Colonic mucosa (tissue), 4 donors: Measurements from ENCODE around the gene FAXC. TPM values are rescaled to one million over a fixed set of nuclear protein-coding genes. Genes with fewer than 3 reads are reported as not detected.

Experiments
- DNase-seq: peaks from one replicate; pipeline ENCODE4 v3.0.0-alpha.2; 2020
- H3K27ac ChIP-seq: fragments of 200-600 bp; one replicate; pipeline ENCODE4 v1.8.0; 2021
- H3K27me3 ChIP-seq: fragments of 200-600 bp; one replicate; pipeline ENCODE4 v1.8.0; 2021
- H3K36me3 ChIP-seq: fragments of 200-600 bp; one replicate; pipeline ENCODE4 v1.8.0; 2021
- H3K4me1 ChIP-seq: fragments of 200-600 bp; one replicate; pipeline ENCODE4 v1.8.0; 2021; ENCODE audit warnings: mild to moderate bottlenecking
- H3K4me3 ChIP-seq: fragments of 200-600 bp; one replicate; pipeline ENCODE4 v1.8.0; 2021
- H3K9ac ChIP-seq, 2 donors: one replicate each; pipeline ENCODE4 v1.7.0; 2013; ENCODE audit warnings: control low read depth in 2 of 2, low read depth in 2 of 2, low read length in 2 of 2
- H3K9me3 ChIP-seq: fragments of 200-600 bp; one replicate; pipeline ENCODE4 v1.8.0; 2021
- intact Hi-C: fragments of 100-400 bp; cut with DNase I; formaldehyde crosslinking; loops from one replicate; pipeline ENCODE4 v1.14.1; 2022
- total RNA-seq, 2 donors: library from RNA; stranded (reverse); fragmentation: NEBNext Ultra II Directional in 1 of 2; extraction: Animal tissue kit (Norgen Biotek cat#: 25700) in 1 of 2; gene quantifications; one replicate each; pipeline ENCODE4 v1.2.1, GENCODE V29; 2021
- TF ChIP-seq, protein P1 (sequence below): fragments of 200-600 bp; IDR thresholded peaks from one replicate; pipeline ENCODE4 v1.8.0; 2022; ENCODE audit warnings: antibody characterized with exemption, mild to moderate bottlenecking
- donor health status: healthy.
- donor health status: DM: no; HTN: no; CAD: no.
- donor health status: DM: no; HTN: no; CAD: no.

Gene FAXC
- total RNA-seq, 2 donors from 2014 or later: 0.44 to 4.9 TPM

DNA sequence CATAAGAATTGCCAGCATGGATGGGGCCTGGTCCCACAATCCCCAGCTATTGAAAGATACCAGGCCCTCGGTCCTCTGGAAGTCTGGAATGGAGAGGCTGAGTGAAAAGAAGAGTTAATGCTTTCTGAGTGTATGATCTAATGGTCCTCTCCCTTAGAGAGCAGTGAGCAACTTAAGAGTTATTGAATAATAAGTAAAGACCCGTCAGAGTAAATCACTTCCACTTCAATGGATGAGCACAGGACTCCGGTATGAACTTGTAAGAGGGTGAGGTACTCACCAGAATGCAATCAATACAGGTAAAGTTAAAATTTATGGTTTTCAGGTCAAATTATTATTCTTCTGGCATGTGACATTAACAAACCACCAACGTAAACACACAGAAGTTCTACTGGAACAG lies 39.9 kb downstream of the FAXC start:
- Histone ChIP-seq H3K4me1 (no peaks in the 10 kb centered on the region), H3K27ac (no peak overlapping the region), H3K27me3 (no peaks in the 10 kb centered on the region), H3K36me3 (no peaks in the 10 kb centered on the region), H3K9ac (no peak overlapping the region), H3K9me3 (no peaks in the 10 kb centered on the region), H3K4me3 (no peak overlapping the region)
- intact Hi-C loops: no loop called here
- DNase-seq: no peak
- TF ChIP-seq, protein P1, sequence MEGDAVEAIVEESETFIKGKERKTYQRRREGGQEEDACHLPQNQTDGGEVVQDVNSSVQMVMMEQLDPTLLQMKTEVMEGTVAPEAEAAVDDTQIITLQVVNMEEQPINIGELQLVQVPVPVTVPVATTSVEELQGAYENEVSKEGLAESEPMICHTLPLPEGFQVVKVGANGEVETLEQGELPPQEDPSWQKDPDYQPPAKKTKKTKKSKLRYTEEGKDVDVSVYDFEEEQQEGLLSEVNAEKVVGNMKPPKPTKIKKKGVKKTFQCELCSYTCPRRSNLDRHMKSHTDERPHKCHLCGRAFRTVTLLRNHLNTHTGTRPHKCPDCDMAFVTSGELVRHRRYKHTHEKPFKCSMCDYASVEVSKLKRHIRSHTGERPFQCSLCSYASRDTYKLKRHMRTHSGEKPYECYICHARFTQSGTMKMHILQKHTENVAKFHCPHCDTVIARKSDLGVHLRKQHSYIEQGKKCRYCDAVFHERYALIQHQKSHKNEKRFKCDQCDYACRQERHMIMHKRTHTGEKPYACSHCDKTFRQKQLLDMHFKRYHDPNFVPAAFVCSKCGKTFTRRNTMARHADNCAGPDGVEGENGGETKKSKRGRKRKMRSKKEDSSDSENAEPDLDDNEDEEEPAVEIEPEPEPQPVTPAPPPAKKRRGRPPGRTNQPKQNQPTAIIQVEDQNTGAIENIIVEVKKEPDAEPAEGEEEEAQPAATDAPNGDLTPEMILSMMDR: no peak

DNA sequence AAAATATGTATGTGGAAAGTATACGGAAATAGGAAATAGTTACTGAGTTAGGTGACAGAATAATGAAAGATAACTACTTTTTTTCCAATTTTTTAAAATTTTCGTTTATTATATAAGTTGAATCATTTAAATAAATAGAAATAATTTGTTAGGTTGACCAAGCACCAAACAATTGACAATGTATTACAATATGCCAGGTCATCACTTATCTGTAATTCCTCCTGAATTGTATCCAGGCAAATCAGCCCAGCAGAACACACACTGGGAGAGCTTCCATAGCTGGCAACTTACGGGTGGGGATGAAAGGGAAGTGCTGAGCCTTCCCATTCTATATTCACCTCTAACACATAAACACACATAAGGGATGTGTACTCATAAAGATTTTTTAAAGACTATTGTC lies 40.7 kb downstream of the FAXC start:
- Histone ChIP-seq H3K27me3 (no peaks in the 10 kb centered on the region), H3K9me3 (no peaks in the 10 kb centered on the region), H3K4me3 (no peak overlapping the region), H3K4me1 (no peaks in the 10 kb centered on the region), H3K36me3 (no peaks in the 10 kb centered on the region), H3K27ac (no peak overlapping the region), H3K9ac (no peak overlapping the region)
- intact Hi-C loops: no loop called here
- no peak for DNase-seq
- TF ChIP-seq, protein P1: no peak

DNA sequence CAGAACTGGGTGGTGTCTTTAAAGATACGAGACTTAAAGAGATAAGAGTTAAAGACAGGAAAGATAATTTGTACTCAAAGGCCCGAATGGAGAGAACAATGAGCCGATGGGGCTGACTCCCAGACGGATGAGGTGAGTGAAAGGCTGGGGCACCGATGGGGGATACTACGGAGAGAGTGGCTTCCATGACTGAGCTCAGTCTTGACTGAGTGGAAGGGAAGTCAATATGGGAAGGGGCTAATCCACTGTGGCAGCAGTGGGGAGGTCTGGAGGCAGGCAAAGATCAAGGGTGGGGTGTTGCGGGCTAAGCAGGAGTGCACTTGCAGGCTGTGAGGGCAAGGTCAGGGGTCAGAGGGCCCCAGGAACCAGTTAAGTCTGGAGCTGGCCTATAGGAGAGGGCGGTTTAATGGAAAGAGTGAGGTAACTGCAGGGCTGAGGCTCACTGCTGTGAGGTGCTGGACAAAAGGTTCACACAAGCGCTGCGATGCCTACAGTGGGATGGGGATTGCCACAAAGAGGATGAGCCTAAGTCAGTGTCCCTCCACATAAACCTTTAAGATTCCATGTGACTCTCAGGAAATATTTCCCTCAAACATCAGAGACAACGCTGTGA lies 42.1 kb downstream of the FAXC start:
- H3K27me3 ChIP-seq: no peaks in the 10 kb centered on the region
- H3K9me3 ChIP-seq: no peaks in the 10 kb centered on the region
- H3K9ac ChIP-seq: no peak overlapping the region
- H3K4me1 ChIP-seq: no peaks in the 10 kb centered on the region
- H3K27ac ChIP-seq: no peak overlapping the region
- intact Hi-C loops: no loop called here
- H3K36me3 ChIP-seq: no peaks in the 10 kb centered on the region
- no peak for DNase-seq
- H3K4me3 ChIP-seq: no peak overlapping the region
- TF ChIP-seq, protein P1: no peak

DNA sequence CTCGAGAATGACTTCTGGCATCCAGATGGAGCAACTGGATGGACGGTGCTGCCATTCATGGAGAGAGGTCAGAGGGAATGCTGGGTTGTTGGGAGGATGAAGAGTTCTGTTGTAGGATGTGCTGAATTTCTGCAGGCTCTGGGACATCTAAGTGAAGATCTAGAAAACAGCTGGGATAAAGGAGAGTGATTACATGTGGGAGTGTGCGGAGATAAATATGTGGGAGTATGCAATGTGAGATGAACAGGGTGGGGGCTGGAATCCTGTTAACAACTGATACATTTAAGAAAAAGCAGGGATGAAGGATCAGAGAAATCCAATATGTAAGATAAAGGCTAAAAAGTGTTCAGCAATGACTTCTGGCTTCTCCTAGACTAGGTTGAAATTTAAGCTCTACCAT lies 43.1 kb downstream of the FAXC start:
- Histone ChIP-seq H3K9ac (no peak overlapping the region), H3K27me3 (no peaks in the 10 kb centered on the region), H3K36me3 (no peaks in the 10 kb centered on the region), H3K4me3 (no peak overlapping the region), H3K4me1 (no peaks in the 10 kb centered on the region), H3K9me3 (no peaks in the 10 kb centered on the region), H3K27ac (no peak overlapping the region)
- no peak for DNase-seq
- TF ChIP-seq, protein P1: no peak
- intact Hi-C loops: no loop called here

DNA sequence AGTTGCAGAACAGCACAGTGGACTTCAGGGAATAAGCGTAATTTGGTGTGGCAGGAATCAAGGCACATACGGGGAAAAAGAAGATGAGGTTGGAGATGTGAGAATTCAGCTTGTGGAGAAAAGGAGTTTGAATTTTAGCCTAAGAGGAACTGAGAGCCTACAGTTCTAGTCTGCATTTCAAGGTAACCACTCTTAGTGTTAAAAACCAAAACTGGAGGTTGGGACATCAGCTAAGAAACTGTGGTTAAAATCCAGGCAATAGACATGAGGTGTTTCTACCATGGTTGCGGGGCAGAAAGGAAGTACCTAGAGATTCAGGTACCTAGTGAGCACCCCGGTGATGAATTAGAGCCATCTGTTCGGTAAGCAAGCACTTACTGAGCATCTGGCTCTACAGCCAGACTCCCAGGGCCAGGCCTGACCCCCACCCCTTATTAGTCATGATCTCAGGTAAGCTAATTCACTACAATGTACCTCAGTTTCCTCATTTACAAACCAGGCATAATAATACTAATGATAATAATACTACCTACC lies 44.4 kb downstream of the FAXC start:
- H3K9ac ChIP-seq: no peak overlapping the region
- H3K27ac ChIP-seq: no peak overlapping the region
- H3K4me3 ChIP-seq: no peak overlapping the region
- no peaks in the 10 kb centered on the region for H3K36me3 ChIP-seq
- H3K27me3 ChIP-seq: no peaks in the 10 kb centered on the region
- TF ChIP-seq, protein P1: no peak
- no peaks in the 10 kb centered on the region for H3K4me1 ChIP-seq
- intact Hi-C loops: no loop called here
- DNase-seq: no peak
- H3K9me3 ChIP-seq: no peaks in the 10 kb centered on the region
